Measurements from ENCODE around the gene HLA-DMA. TPM values are rescaled to one million over a fixed set of nuclear protein-coding genes. Genes with fewer than 3 reads are reported as not detected.
"Not testable (repeated sequence)": the region's sequence is repeated elsewhere in the genome, so short reads cannot be mapped to it uniquely, and the experiment has no call there.

The HLA-DMA gene
- total RNA-seq, 1 experiment from 2014 or later, result 22.1 TPM

DNA sequence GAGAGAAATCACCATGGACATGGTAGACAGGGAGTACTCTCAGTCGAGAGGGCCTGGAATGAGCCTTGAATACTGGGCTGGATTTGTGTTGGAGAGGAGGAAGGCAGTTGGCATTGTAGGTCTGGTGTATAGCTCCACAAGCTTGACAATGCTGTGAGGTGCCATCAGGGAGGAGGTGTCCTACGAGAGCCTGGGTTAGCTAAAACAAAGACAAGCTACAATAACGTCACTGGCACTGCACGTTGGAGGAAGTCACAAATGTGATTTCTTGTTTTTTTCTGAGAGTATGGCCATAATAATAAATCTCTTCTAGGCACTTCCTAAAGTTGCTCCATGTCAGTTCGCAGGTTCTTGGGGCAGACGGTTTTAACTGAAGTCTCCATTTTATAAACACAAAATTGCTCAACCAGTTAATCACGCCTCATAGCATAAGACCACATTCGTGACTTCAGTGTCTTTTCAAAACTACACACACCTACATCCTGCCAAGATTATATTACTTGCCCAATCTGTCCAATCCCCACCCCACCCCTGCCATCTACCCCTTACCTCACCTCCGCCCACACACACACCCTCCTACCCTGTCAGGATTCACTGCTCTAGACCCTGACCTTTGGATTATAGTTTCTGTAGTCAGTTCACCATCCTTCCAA, 7.7 kb downstream of the HLA-DMA start:
- Histone ChIP-seq H3K79me2 (ENCODE audit: low read depth) (no peaks in the 10 kb centered on the region), H3K27me3 (ENCODE audit: insufficient read depth, low read depth) (peaks cover 14% of the 10 kb centered on the region; the same call in 1 of the 2 replicates), H3K4me2 (no peak overlapping the region), H2AFZ (no peak overlapping the region), H3K9me3 (ENCODE audit: insufficient read depth, low read depth) (no peaks in the 10 kb centered on the region), H3K9me2 (ENCODE audit: insufficient read depth) (no peaks in the 10 kb centered on the region), H4K20me1 (ENCODE audit: insufficient read depth) (no peaks in the 10 kb centered on the region), H3K27ac (no peak overlapping the region), H3K4me3 (no peak overlapping the region), H3F3A (ENCODE audit: insufficient read depth, low read depth) (no peaks in the 10 kb centered on the region), H3K4me1 (replicated peaks; ENCODE audit: insufficient read depth) (no peaks in the 10 kb centered on the region), H3K36me3 (ENCODE audit: low read depth) (no peaks in the 10 kb centered on the region)
- TF ChIP-seq, protein P1, sequence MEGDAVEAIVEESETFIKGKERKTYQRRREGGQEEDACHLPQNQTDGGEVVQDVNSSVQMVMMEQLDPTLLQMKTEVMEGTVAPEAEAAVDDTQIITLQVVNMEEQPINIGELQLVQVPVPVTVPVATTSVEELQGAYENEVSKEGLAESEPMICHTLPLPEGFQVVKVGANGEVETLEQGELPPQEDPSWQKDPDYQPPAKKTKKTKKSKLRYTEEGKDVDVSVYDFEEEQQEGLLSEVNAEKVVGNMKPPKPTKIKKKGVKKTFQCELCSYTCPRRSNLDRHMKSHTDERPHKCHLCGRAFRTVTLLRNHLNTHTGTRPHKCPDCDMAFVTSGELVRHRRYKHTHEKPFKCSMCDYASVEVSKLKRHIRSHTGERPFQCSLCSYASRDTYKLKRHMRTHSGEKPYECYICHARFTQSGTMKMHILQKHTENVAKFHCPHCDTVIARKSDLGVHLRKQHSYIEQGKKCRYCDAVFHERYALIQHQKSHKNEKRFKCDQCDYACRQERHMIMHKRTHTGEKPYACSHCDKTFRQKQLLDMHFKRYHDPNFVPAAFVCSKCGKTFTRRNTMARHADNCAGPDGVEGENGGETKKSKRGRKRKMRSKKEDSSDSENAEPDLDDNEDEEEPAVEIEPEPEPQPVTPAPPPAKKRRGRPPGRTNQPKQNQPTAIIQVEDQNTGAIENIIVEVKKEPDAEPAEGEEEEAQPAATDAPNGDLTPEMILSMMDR (conservative IDR thresholded peaks at IDR 0.05), result no peak
- no peak for TF ChIP-seq EZH2 (IDR thresholded peaks at IDR 0.05; ENCODE audit: low read depth)
- BruUV-seq (replicated peaks), result no TSS peak
- POLR2A ChIA-PET (ENCODE audit: unreplicated experiment), result no interaction called here
- no peak for DNase-seq
- CTCF ChIA-PET, result interaction anchor here (0.6 kb wide), 1 partner anchor 107 kb away, joined by 10 read pairs; no protein-coding TSS in a partner anchor
- intact Hi-C loops (cut with micrococcal nuclease; ENCODE audit: unreplicated experiment), result no loop called here

DNA sequence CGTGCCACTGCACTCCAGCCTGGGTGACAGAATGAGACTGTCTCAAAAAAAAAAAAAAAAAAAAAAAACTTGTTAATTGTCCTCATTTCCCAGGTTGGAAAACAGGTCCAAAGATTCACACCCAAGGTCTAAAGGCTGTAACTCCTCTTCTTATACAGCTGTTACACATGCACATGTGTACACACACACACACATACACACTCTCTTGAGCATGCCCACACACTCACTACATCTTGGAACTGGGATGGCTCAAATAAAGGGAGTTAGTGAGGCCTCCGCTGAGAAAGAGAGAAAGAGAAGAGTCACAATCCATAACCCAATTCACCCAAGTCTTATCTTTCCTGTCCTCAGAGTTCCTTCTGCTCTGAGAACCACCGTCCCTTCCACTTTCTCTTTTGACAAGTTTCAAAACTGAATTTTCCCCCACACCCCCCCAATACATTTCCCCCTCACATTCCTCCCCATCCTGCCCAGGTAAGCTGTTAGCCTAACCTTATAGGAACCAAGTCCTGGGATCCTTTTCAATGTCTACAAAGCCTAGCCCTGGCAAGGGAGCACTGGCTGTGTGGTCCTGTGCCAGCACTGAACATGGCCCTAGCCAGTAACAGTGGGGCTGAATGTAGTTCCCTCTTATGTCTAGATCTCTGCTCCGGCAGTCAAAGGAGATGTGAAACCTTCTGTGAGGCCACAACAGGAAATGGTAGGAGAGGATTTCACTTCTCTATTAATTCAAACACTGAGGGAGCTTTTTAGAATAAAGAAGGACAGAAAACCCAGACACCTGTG, 8.8 kb downstream of the HLA-DMA start:
- CTCF ChIA-PET, result interaction anchor here (0.6 to 0.7 kb wide), 2 partner anchors 106 kb away, joined by 3 to 10 read pairs; partner anchors contain the start of gene TAP2
- BruUV-seq (replicated peaks), result no TSS peak
- Histone ChIP-seq H3K27ac (no peak overlapping the region), H3K4me2 (no peak overlapping the region), H3K4me3 (no peak overlapping the region), H3K4me1 (replicated peaks; ENCODE audit: insufficient read depth) (no peaks in the 10 kb centered on the region), H3K27me3 (ENCODE audit: insufficient read depth, low read depth) (peaks cover 19% of the 10 kb centered on the region; the same call in 1 of the 2 replicates), H4K20me1 (ENCODE audit: insufficient read depth) (no peaks in the 10 kb centered on the region), H3K79me2 (ENCODE audit: low read depth) (no peaks in the 10 kb centered on the region), H3F3A (ENCODE audit: insufficient read depth, low read depth) (no peaks in the 10 kb centered on the region), H3K9me3 (ENCODE audit: insufficient read depth, low read depth) (no peaks in the 10 kb centered on the region), H2AFZ (no peak overlapping the region), H3K36me3 (ENCODE audit: low read depth) (no peaks in the 10 kb centered on the region), H3K9me2 (ENCODE audit: insufficient read depth) (no peaks in the 10 kb centered on the region)
- intact Hi-C loops (cut with micrococcal nuclease; ENCODE audit: unreplicated experiment), result no loop called here
- TF ChIP-seq, protein P1 (conservative IDR thresholded peaks at IDR 0.05), result no peak
- TF ChIP-seq EZH2 (IDR thresholded peaks at IDR 0.05; ENCODE audit: low read depth), result no peak
- DNase-seq, result no peak
- POLR2A ChIA-PET (ENCODE audit: unreplicated experiment), result no interaction called here

DNA sequence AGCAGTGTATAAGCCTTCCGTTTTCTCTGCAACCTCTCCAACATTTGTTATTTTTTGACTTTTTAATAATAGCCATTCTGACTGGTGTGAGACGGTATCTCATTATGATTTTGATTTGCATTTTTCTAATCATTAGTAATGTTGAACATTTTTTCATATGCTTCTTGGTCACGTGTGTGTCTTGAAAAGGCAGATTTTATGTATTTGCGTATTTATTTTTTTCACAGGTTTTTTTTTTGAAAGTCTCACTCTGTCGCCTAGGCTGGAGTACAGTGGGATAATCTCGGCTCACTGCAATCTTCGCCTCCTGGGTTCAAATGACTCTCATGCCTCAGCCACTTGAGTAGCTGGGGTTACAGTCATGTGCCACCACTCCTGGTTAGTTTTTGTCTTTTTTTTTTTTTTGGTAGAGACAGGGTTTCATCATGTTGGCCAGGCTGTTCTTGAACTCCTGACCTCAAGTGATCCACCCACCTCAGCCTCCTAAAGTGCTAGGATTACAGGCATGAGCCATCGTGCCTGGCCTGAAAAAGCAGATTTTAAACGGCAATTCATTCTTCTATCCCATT, 10.3 kb downstream of the HLA-DMA start:
- H3K4me3 ChIP-seq; H2AFZ ChIP-seq; H3K79me2 ChIP-seq (ENCODE audit: low read depth); H3K9me3 ChIP-seq (ENCODE audit: insufficient read depth, low read depth); H3K4me2 ChIP-seq; H3K27ac ChIP-seq; H3K4me1 ChIP-seq (replicated peaks; ENCODE audit: insufficient read depth); intact Hi-C loops (cut with micrococcal nuclease; ENCODE audit: unreplicated experiment); DNase-seq; BruUV-seq (replicated peaks); H3F3A ChIP-seq (ENCODE audit: insufficient read depth, low read depth); POLR2A ChIA-PET (ENCODE audit: unreplicated experiment); H4K20me1 ChIP-seq (ENCODE audit: insufficient read depth); H3K36me3 ChIP-seq (ENCODE audit: low read depth); H3K9me2 ChIP-seq (ENCODE audit: insufficient read depth): not testable (repeated sequence)
- peaks cover 28% of the 10 kb centered on the region for H3K27me3 ChIP-seq (ENCODE audit: insufficient read depth, low read depth)
- CTCF ChIA-PET, result interaction anchor here (0.7 kb wide), 1 partner anchor 138 kb away, joined by 3 read pairs; no protein-coding TSS in a partner anchor

Measured in PC-9 (cell line).